ENCODE data around the gene ZNF223.

The ZNF223 gene

DNA sequence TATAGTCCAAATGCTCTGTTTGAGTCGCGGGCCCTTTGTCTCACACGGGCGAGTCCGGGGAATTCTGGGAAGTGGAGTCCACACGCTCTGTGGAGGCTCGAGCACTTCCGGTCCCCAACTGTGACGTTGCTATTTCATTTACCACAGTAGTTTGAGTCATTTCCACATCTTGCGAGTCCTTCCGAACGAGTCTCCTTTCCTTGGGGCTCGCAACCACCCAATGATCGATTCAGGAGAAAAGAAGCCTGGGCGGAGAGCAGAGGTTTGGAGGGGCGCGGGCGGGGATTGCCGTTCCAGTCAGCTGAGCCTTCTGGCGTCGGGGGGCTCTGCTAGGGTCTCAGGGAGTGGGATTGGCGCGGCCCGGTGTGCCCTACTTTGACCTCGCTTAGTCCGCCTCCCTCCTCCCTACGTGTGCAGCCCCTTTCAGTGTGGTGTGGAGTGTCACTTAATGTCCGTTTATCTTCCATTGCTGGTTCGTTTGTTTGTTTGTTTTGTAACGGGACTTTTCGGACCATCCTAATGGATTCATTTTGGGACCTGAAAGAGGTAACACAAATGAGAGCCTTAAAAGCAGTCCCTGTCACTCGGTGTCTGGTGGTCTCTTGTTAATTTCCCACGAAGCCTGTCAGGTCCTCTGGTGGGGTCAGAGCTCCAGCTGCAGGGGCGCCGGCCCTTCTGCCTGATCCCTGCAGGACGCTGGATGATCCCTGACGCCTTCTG, 26.5 kb upstream of the ZNF223 start, which contains the start of gene ZNF222:
Gene ZNF222 (plus strand): TSS at position 163 of the 720 bp plus-strand sequence. CDS start 58 bp downstream, at position 221.
- Histone ChIP-seq H3K4me3 (ENCODE audit: low read length) (peak within 1 kb of the TSS; percentile 99), H3K27ac (ENCODE audit: low read length) (no peak within 1 kb of the TSS), H3K9ac (ENCODE audit: low read depth, low read length) (peak within 1 kb of the TSS; percentile 84)

DNA sequence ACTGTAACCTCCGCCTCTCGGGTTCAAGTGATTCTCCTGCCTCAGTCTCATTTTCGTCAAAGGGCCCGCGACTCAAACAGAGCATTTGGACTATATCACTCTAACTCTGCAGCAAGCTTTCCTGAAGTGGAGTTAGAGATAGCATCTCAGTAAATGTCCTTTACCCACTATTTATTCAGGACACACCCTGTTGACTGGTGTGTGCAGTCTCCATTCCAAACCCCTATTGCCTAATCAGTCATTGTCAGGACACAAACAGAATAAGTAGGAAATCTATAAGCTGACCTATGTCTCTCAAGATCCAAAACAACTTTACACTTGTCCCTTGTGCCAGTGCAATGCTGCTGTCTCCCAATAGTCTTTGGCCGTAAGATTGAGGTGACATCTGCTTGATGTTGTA, 25.2 kb upstream of the ZNF223 start:
- no peak overlapping the region for H3K9ac ChIP-seq (ENCODE audit: low read depth, low read length)
- no peak overlapping the region for H3K4me3 ChIP-seq (ENCODE audit: low read length)
- H3K27ac ChIP-seq (ENCODE audit: low read length): no peak overlapping the region
- no peaks in the 10 kb centered on the region for H3K27me3 ChIP-seq (ENCODE audit: insufficient read depth, low read length)
- H3K4me1 ChIP-seq (ENCODE audit: insufficient read depth, low read length): no peaks in the 10 kb centered on the region
- H3K9me3 ChIP-seq (ENCODE audit: insufficient read depth, low read depth, low read length): peaks cover 34% of the 10 kb centered on the region
- H3K36me3 ChIP-seq (ENCODE audit: insufficient read depth, low read depth, low read length): peaks cover 48% of the 10 kb centered on the region

More for the DNA sequence above, 26.5 kb upstream of the ZNF223 start, which contains the start of gene ZNF222:
- H3K27me3 ChIP-seq (ENCODE audit: insufficient read depth, low read length): no peaks in the 10 kb centered on the region; the same call in 1 of the 2 replicates
- H3K4me1 ChIP-seq (ENCODE audit: insufficient read depth, low read length): no peaks in the 10 kb centered on the region
- H3K9me3 ChIP-seq (ENCODE audit: insufficient read depth, low read depth, low read length): peaks cover 31% of the 10 kb centered on the region
- peaks cover 36% of the 10 kb centered on the region for H3K36me3 ChIP-seq (ENCODE audit: insufficient read depth, low read depth, low read length)

GRCh38 chr19:44032001-44032610, 19.7 kb upstream of the ZNF223 start:
- no peak overlapping the region for H3K9ac ChIP-seq (ENCODE audit: low read depth, low read length)
- H3K27ac ChIP-seq (ENCODE audit: low read length): no peak overlapping the region
- H3K9me3 ChIP-seq (ENCODE audit: insufficient read depth, low read depth, low read length): peaks cover 87% of the 10 kb centered on the region
- no peaks in the 10 kb centered on the region for H3K4me1 ChIP-seq (ENCODE audit: insufficient read depth, low read length)
- peaks cover 55% of the 10 kb centered on the region for H3K36me3 ChIP-seq (ENCODE audit: insufficient read depth, low read depth, low read length)
- no peaks in the 10 kb centered on the region for H3K27me3 ChIP-seq (ENCODE audit: insufficient read depth, low read length)
- 0 out of 2 replicates have a peak overlapping the region, but pooled peaks have one; percentile 18 for H3K4me3 ChIP-seq (ENCODE audit: low read length)

GRCh38 chr19:44042147-44042546, 9.7 kb upstream of the ZNF223 start:
- Histone ChIP-seq H3K27me3 (ENCODE audit: insufficient read depth, low read length) (no peaks in the 10 kb centered on the region), H3K27ac (ENCODE audit: low read length) (no peak overlapping the region), H3K36me3 (ENCODE audit: insufficient read depth, low read depth, low read length) (no peaks in the 10 kb centered on the region), H3K4me3 (ENCODE audit: low read length) (no peak overlapping the region), H3K9me3 (ENCODE audit: insufficient read depth, low read depth, low read length) (peaks cover 71% of the 10 kb centered on the region; the same call in 1 of the 2 replicates), H3K4me1 (ENCODE audit: insufficient read depth, low read length) (no peaks in the 10 kb centered on the region), H3K9ac (ENCODE audit: low read depth, low read length) (no peak overlapping the region)

GRCh38 chr19:44050740-44051649, 841 bp upstream of the ZNF223 start:
- Histone ChIP-seq H3K27ac (ENCODE audit: low read length) (no peak overlapping the region), H3K4me1 (ENCODE audit: insufficient read depth, low read length) (no peaks in the 10 kb centered on the region), H3K36me3 (ENCODE audit: insufficient read depth, low read depth, low read length) (peaks cover 6% of the 10 kb centered on the region; the same call in 1 of the 2 replicates), H3K27me3 (ENCODE audit: insufficient read depth, low read length) (peaks cover 9% of the 10 kb centered on the region; the same call in 1 of the 2 replicates), H3K9ac (ENCODE audit: low read depth, low read length) (no peak overlapping the region), H3K4me3 (ENCODE audit: low read length) (peak overlapping the region; percentile 94), H3K9me3 (ENCODE audit: insufficient read depth, low read depth, low read length) (peaks cover 31% of the 10 kb centered on the region; the same call in 1 of the 2 replicates)

DNA sequence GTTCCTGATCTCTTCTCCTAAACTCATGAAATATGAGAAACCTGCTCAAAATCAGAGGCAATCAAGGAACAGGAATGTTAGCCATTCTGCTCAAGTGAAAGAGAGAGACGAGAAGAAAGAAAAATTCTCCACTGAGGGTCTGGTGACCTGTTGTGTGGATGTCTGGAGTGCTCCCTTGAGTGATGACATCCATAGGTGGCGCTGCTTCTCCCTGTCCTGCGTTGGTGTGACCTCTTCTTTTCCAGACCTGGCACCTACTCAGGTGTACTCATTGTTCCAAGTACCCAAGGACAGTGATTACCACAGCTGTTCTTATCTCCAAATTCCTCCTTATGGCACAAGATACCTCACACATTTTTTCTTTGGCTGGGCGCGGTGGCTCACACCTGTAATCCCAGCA, 4.0 kb downstream of the ZNF223 start:
- Histone ChIP-seq H3K27ac (ENCODE audit: low read length) (no peak overlapping the region), H3K4me1 (ENCODE audit: insufficient read depth, low read length) (no peaks in the 10 kb centered on the region), H3K9me3 (ENCODE audit: insufficient read depth, low read depth, low read length) (peaks cover 28% of the 10 kb centered on the region; the same call in 1 of the 2 replicates), H3K4me3 (ENCODE audit: low read length) (no peak overlapping the region), H3K36me3 (ENCODE audit: insufficient read depth, low read depth, low read length) (peaks cover 40% of the 10 kb centered on the region), H3K9ac (ENCODE audit: low read depth, low read length) (no peak overlapping the region), H3K27me3 (ENCODE audit: insufficient read depth, low read length) (no peaks in the 10 kb centered on the region)

DNA sequence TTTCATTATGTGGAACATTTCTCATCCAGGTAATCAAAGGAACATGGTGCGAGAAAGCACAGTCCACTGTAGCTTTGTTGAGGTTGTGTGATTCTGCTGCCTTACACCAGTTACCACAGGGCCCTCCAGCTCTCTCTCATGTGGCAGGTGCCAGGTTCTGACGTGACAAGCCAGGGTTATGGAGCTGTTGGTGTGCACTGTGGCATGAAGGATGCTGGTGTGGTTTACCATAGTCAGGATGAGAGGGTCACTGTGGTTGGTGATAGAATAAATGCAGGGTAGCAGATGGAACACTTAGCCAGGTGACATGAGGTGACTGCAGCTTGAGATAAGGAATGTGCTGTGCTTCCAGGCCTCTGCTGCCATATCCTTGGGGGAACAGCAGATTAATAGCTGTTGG, 7.4 kb downstream of the ZNF223 start:
- H3K4me1 ChIP-seq (ENCODE audit: insufficient read depth, low read length): no peaks in the 10 kb centered on the region
- peaks cover 43% of the 10 kb centered on the region; the same call in 1 of the 2 replicates for H3K9me3 ChIP-seq (ENCODE audit: insufficient read depth, low read depth, low read length)
- no peak overlapping the region for H3K9ac ChIP-seq (ENCODE audit: low read depth, low read length)
- no peak overlapping the region for H3K4me3 ChIP-seq (ENCODE audit: low read length)
- H3K27me3 ChIP-seq (ENCODE audit: insufficient read depth, low read length): no peaks in the 10 kb centered on the region
- H3K27ac ChIP-seq (ENCODE audit: low read length): no peak overlapping the region
- H3K36me3 ChIP-seq (ENCODE audit: insufficient read depth, low read depth, low read length): peaks cover 72% of the 10 kb centered on the region

DNA sequence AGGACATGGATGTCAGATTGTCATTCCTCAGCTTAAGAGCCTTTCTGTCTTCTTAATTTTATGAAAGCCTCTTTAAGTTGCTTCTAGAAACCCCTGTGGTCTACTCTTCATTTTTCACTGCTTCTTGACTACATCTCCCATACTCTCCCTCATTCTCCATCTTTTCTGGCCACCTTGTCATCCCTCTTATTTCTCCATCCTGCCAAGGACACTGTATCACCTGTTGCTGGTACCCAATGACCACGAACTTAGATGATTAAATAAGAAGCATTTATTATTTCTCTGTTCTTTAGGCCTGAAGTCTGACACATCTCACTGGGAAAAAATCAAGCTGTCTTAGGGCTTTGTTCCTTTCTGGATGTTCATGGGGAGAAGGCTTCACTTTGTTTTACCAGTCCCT, 9.2 kb downstream of the ZNF223 start:
- peaks cover 49% of the 10 kb centered on the region for H3K9me3 ChIP-seq (ENCODE audit: insufficient read depth, low read depth, low read length)
- no peak overlapping the region for H3K4me3 ChIP-seq (ENCODE audit: low read length)
- no peak overlapping the region for H3K9ac ChIP-seq (ENCODE audit: low read depth, low read length)
- peaks cover 80% of the 10 kb centered on the region for H3K36me3 ChIP-seq (ENCODE audit: insufficient read depth, low read depth, low read length)
- no peak overlapping the region for H3K27ac ChIP-seq (ENCODE audit: low read length)
- H3K27me3 ChIP-seq (ENCODE audit: insufficient read depth, low read length): no peaks in the 10 kb centered on the region
- H3K4me1 ChIP-seq (ENCODE audit: insufficient read depth, low read length): no peaks in the 10 kb centered on the region

- no peak overlapping the region for H3K9ac ChIP-seq (ENCODE audit: low read depth, low read length)
- no peaks in the 10 kb centered on the region for H3K27me3 ChIP-seq (ENCODE audit: insufficient read depth, low read length)
- no peak overlapping the region for H3K4me3 ChIP-seq (ENCODE audit: low read length)
- peaks cover 61% of the 10 kb centered on the region for H3K36me3 ChIP-seq (ENCODE audit: insufficient read depth, low read depth, low read length)
- no peak overlapping the region for H3K27ac ChIP-seq (ENCODE audit: low read length)
- peaks cover 80% of the 10 kb centered on the region for H3K9me3 ChIP-seq (ENCODE audit: insufficient read depth, low read depth, low read length)
- H3K4me1 ChIP-seq (ENCODE audit: insufficient read depth, low read length): no peaks in the 10 kb centered on the region
These were observed 14.5 kb downstream of the ZNF223 start for GRCh38 chr19:44066305-44066704.

DNA sequence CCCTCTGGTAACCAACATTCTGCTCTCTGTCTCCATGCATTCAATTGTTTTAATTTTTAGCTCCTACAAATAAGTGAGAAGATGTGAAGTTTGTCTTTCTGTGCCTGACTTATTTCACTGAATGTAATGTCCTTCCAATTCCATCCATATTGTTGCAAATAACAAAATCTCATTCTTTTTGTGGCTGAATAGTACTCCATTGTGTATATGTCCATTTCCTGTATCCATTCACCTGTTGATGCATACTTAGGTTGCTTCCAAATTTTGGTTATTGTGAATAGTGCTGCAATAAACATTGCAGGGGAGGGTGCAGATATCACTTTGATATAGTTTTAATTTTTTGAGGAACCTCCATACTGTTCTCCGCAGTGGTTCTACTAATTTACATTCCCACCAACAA, 17.6 kb downstream of the ZNF223 start:
- H3K36me3 ChIP-seq (ENCODE audit: insufficient read depth, low read depth, low read length): peaks cover 32% of the 10 kb centered on the region
- H3K4me1 ChIP-seq (ENCODE audit: insufficient read depth, low read length): no peaks in the 10 kb centered on the region
- H3K9ac ChIP-seq (ENCODE audit: low read depth, low read length): no peak overlapping the region
- H3K4me3 ChIP-seq (ENCODE audit: low read length): no peak overlapping the region
- H3K9me3 ChIP-seq (ENCODE audit: insufficient read depth, low read depth, low read length): peaks cover 64% of the 10 kb centered on the region
- no peak overlapping the region for H3K27ac ChIP-seq (ENCODE audit: low read length)
- peaks cover 13% of the 10 kb centered on the region for H3K27me3 ChIP-seq (ENCODE audit: insufficient read depth, low read length)

GRCh38 chr19:44071824-44072542, 20.1 kb downstream of the ZNF223 start, which contains the start of gene ZNF284:
TSS of gene ZNF284 (plus strand) at chr19:44072159. CDS start at chr19:44076390, 4,231 bp downstream.
- Histone ChIP-seq H3K27me3 (ENCODE audit: insufficient read depth, low read length) (peaks cover 13% of the 10 kb centered on the region), H3K27ac (ENCODE audit: low read length) (no peak within 1 kb of the TSS), H3K4me3 (ENCODE audit: low read length) (peak within 1 kb of the TSS; percentile 83), H3K4me1 (ENCODE audit: insufficient read depth, low read length) (no peaks in the 10 kb centered on the region), H3K36me3 (ENCODE audit: insufficient read depth, low read depth, low read length) (peaks cover 11% of the 10 kb centered on the region), H3K9me3 (ENCODE audit: insufficient read depth, low read depth, low read length) (peaks cover 41% of the 10 kb centered on the region), H3K9ac (ENCODE audit: low read depth, low read length) (peak within 1 kb of the TSS; percentile 28; the same call in 1 of the 2 replicates)

Measured in iPS-20b (cell line).